GM15510 (cell line): ENCODE data around the gene IL25.

Experiments used
- POLR2A ChIP-seq: IDR thresholded peaks from 3 replicates; pipeline ENCODE4 v1.6.1; 2011; ENCODE audit warnings: borderline replicate concordance; ENCODE audit not compliant: insufficient read length; ENCODE audit errors: extremely low read depth

Gene IL25

GRCh38 chr14:23379366-23380196 lies 7.0 kb downstream of the IL25 start:
- no peak for TF ChIP-seq POLR2A

- TF ChIP-seq POLR2A = no peak
Observed at GRCh38 chr14:23380197-23380914, 7.7 kb downstream of the IL25 start.

- no peak for TF ChIP-seq POLR2A
Observed at GRCh38 chr14:23380976-23381375, 8.4 kb downstream of the IL25 start.

- TF ChIP-seq POLR2A = no peak
Observed at GRCh38 chr14:23381871-23382270, 9.3 kb downstream of the IL25 start.

- no peak for TF ChIP-seq POLR2A
Observed at GRCh38 chr14:23382276-23382675, 9.7 kb downstream of the IL25 start.

GRCh38 chr14:23382731-23383440 lies 10.3 kb downstream of the IL25 start:
- no peak for TF ChIP-seq POLR2A

GRCh38 chr14:23384364-23385080 lies 11.9 kb downstream of the IL25 start:
- TF ChIP-seq POLR2A = no peak

- no peak for TF ChIP-seq POLR2A
Observed at GRCh38 chr14:23385244-23385641, 12.6 kb downstream of the IL25 start.

GRCh38 chr14:23385642-23386265 lies 13.1 kb downstream of the IL25 start:
- TF ChIP-seq POLR2A = no peak

- TF ChIP-seq POLR2A = no peak
Observed at GRCh38 chr14:23386999-23387398, 14.4 kb downstream of the IL25 start.

GRCh38 chr14:23387916-23388882 lies 15.6 kb downstream of the IL25 start:
- TF ChIP-seq POLR2A = no peak

- no peak for TF ChIP-seq POLR2A
Observed at GRCh38 chr14:23388996-23389395, 16.4 kb downstream of the IL25 start.

GRCh38 chr14:23389396-23389795 lies 16.8 kb downstream of the IL25 start:
- TF ChIP-seq POLR2A = no peak
